GM23338 (cell line): Measurements from ENCODE around the gene TBC1D7.

Experiments used
- CTCF ChIP-seq, 2 experiments: fragments of 200-600 bp in 1 of 2; sonication (generic) in 1 of 2; conservative IDR thresholded peaks; 2 replicates each; pipeline versions ENCODE4 v1.5.1 to v1.6.1; 2016 to 2017; ENCODE audit warnings: antibody characterized with exemption in 2 of 2, low read depth in 2 of 2, mild to moderate bottlenecking in 2 of 2, moderate library complexity in 1 of 2
- EZH2phosphoT487 ChIP-seq: fragments of 200-600 bp; sonication (generic); IDR thresholded peaks from one replicate; pipeline ENCODE4 v1.8.1; 2018; ENCODE audit warnings: antibody characterized with exemption; ENCODE audit not compliant: unreplicated experiment

- TF ChIP-seq CTCF (conservative IDR thresholded peaks at IDR 0.05; ENCODE audit: low read depth in 2 of 2) (no peak), EZH2phosphoT487 (no peak)
These were observed 44.6 kb upstream of the TBC1D7 start for GRCh38 chr6:13372688-13373487.
